ENCODE measurements around the gene TBCE.

DNA sequence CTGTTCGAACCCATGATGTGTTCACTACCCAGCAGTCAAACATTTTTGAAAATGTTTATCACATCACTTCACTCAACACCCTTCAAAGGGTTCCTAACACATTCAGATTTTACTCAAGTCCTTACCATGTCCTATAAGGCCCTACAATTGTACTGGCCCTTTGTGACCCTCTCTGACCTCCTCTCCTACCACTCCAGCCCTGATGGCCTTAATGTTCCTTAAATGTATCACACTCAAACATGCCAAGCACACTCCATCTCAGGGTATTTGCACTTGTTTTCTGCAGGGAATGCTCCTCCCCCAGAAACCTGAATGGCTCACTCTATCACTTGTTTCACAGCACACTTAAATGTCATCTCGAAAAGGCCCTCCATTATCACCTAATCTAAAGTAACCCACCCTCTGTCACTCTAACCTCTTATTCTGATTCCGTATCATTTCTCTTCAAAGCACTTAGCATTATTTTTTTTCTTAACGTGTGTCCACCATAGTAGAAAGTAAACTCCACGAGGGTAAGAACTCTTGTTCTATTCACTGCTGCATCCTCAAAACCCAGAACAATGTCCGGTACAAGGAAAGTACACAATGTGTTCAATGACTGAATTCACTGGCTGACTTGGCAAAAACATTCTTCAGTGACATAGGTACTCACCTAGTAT, 46.6 kb upstream of the TBCE start:
- TF ChIP-seq, protein P1, sequence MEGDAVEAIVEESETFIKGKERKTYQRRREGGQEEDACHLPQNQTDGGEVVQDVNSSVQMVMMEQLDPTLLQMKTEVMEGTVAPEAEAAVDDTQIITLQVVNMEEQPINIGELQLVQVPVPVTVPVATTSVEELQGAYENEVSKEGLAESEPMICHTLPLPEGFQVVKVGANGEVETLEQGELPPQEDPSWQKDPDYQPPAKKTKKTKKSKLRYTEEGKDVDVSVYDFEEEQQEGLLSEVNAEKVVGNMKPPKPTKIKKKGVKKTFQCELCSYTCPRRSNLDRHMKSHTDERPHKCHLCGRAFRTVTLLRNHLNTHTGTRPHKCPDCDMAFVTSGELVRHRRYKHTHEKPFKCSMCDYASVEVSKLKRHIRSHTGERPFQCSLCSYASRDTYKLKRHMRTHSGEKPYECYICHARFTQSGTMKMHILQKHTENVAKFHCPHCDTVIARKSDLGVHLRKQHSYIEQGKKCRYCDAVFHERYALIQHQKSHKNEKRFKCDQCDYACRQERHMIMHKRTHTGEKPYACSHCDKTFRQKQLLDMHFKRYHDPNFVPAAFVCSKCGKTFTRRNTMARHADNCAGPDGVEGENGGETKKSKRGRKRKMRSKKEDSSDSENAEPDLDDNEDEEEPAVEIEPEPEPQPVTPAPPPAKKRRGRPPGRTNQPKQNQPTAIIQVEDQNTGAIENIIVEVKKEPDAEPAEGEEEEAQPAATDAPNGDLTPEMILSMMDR (IDR thresholded peaks at IDR 0.05 in 4 of 5, conservative IDR thresholded peaks at IDR 0.05 in 1 of 5), result no peak
- TF ChIP-seq POLR2A (IDR thresholded peaks at IDR 0.05), result no peak

Measured in gastrocnemius medialis (tissue), 4 donors.